BJ (cell line): ENCODE data around the gene EMX1. TPM values are rescaled to one million over a fixed set of nuclear protein-coding genes. Genes with fewer than 3 reads are reported as not detected.

ENCODE experiments used
- CTCF ChIA-PET: fragments of 350-600 bp; formaldehyde crosslinking; extraction: SDS; loops from one replicate; lab custom pipeline; 2021; ENCODE audit warnings: antibody characterized with exemption, inconsistent platforms; lab: Yijun Ruan, JAX
- POLR2A ChIA-PET: fragments of 300-600 bp; sonication (Branson Sonifier 250); formaldehyde crosslinking; extraction: SDS; loops from one replicate; lab custom pipeline; 2021; ENCODE audit warnings: antibody characterized with exemption; lab: Charles Lee
- DNase-seq: peaks from one replicate; pipeline ENCODE4 v3.0.0-alpha.2; 2011; ENCODE audit warnings: low read depth
- H3K27me3 ChIP-seq: 2 replicates; pipeline ENCODE4 v1.6.0; 2011; ENCODE audit warnings: low read length; ENCODE audit not compliant: control insufficient read depth, insufficient read depth
- H3K36me3 ChIP-seq: 2 replicates; pipeline ENCODE4 v1.5.1; 2011; ENCODE audit warnings: low read length; ENCODE audit not compliant: control insufficient read depth, insufficient read depth
- H3K4me3 ChIP-seq: 2 replicates; pipeline ENCODE4 v1.5.1; 2011; ENCODE audit warnings: low read depth, mild to moderate bottlenecking, control low read depth, low read length
- CTCF ChIP-seq: IDR thresholded peaks from 2 replicates; pipeline ENCODE4 v1.5.1; 2011; ENCODE audit warnings: low read depth, mild to moderate bottlenecking, control low read depth, inconsistent platforms, low read length, moderate library complexity; ENCODE audit not compliant: insufficient read depth
- polyA plus RNA-seq: library from polyadenylated mRNA; depleted of rRNA; stranded (reverse); fragments of >200 nt; gene quantifications from 2 replicates; pipeline ENCODE4 v1.2.3, GENCODE V29; 2011

Gene EMX1
- polyA plus RNA-seq, 1 experiment: not detected

DNA sequence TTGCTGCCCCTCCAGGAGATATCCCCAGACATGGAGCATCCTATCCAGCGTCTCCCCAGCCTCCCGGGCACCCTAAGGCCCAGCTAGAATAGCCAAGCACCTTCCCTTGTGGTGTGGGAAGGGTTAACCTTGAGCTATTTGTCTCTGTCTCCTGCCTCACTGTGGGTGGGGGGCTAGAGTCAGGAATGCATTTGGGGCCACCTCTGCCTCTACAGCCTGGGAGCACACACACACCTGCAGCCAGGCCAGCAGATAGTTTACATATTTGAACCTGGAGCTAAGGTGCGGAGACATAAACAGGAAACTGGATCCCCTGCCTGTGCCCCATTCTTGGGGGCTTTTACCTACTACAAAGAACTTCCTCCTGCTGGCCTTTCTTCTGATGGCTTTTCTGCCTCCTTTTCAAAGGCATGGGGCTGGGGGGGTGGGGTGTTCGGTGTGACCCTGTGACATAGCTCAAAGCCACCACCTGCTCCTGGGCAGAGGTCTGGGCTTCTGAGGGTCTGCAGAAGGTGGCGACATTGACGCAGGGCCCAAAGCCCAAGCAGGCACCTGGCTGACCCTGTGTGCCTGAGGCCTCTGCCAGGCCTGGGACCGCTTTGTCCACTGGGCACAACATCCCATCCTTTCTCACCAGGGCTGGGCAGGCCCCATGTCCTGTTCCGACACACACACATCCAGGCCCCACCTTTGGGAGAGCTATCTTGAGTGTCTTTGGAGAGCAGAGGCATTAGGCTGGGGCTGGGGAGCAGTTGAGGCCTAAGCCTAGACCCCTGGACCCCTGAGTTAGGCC, 34.2 kb downstream of the EMX1 start:
- DNase-seq: no peak
- Histone ChIP-seq H3K4me3 (no peak overlapping the region), H3K36me3 (peaks cover 2% of the 10 kb centered on the region), H3K27me3 (no peaks in the 10 kb centered on the region)
- POLR2A ChIA-PET: no interaction called here
- no peak for TF ChIP-seq CTCF
- CTCF ChIA-PET: interaction anchor here (0.6 to 2.3 kb wide), 7 partner anchors 14 to 1652 kb away, joined by 3 to 9 read pairs (median 3); no protein-coding TSS in a partner anchor

GRCh38 chr2:72952110-72952823, 34.9 kb downstream of the EMX1 start:
- no peak overlapping the region for H3K4me3 ChIP-seq
- ChIA-PET CTCF (interaction anchor here (0.6 to 2.3 kb wide), 4 partner anchors 21 to 1652 kb away, joined by 3 to 9 read pairs (median 3); no protein-coding TSS in a partner anchor), POLR2A (no interaction called here)
- DNase-seq: no peak
- H3K36me3 ChIP-seq: peaks cover 2% of the 10 kb centered on the region
- no peaks in the 10 kb centered on the region for H3K27me3 ChIP-seq
- TF ChIP-seq CTCF: no peak

DNA sequence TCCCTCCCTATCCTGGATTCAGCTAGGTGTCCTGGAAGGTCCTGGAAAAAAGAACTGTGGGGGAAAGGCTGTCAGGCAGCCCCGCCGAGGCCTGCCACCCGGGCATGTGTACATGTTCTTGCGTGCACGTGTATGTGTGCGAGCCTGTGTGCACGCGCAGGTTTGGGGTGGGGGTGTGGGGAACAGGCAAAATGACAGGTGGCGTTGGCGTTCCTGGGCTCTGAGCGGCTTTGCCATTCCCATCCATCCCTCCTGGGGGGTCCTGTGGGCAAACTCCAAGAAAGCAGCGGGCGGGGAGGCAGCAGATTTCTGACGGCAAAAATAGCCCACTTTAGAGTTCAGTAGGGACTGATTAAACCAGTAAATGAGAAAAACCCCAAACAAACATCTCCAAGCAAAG, 35.6 kb downstream of the EMX1 start:
- peaks cover 2% of the 10 kb centered on the region for H3K36me3 ChIP-seq
- DNase-seq: no peak
- H3K27me3 ChIP-seq: no peaks in the 10 kb centered on the region
- H3K4me3 ChIP-seq: no peak overlapping the region
- CTCF ChIA-PET: interaction anchor here (0.6 to 2.3 kb wide), 2 partner anchors 21 to 65 kb away, joined by 3 to 9 read pairs; no protein-coding TSS in a partner anchor
- POLR2A ChIA-PET: no interaction called here
- TF ChIP-seq CTCF: no peak

DNA sequence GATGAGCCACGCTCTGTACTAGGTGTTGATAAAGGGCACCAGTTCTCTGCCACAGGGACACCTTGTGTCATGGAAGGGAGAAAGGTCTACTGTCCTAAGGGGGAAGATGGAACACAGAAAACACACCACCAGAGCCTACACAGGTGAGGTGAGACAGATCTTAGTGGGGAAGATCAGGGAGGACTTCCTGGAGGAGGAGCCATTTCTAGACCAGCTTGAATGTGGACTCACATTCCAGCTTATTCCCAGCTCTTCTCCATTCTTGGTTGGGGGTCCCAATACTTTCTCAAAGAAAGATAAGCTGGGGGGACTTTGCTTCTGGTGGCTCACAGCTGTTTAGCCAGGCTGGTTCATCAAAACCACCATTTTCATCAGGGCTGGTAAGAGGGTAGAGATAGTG, 36.2 kb downstream of the EMX1 start:
- H3K36me3 ChIP-seq: peaks cover 2% of the 10 kb centered on the region
- ChIA-PET CTCF (interaction anchor here (1.3 to 2.3 kb wide), 2 partner anchors 20 to 61 kb away, joined by 7 to 9 read pairs; no protein-coding TSS in a partner anchor), POLR2A (no interaction called here)
- H3K27me3 ChIP-seq: no peaks in the 10 kb centered on the region
- no peak for DNase-seq
- no peak overlapping the region for H3K4me3 ChIP-seq
- no peak for TF ChIP-seq CTCF

DNA sequence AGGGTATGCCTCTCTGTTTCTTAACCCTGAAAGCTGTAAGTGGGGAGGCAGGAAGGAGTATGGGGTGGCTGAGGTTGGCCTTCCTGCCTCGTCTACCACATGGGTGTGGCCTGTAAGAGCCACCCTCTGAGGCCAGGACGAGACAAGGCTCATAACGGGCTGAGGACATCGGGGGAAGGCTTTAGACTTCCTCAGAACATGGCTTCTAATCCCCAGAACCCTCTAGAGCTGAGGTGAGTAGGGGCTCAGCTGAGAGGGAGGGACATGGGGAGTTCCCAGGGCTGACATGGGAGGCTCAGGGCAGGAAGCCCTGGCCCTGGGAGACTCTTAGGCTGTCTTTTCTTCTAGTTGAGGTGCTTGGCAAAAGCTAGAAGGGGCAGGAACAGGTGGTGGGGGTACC, 36.7 kb downstream of the EMX1 start:
- H3K36me3 ChIP-seq: peaks cover 2% of the 10 kb centered on the region
- CTCF ChIA-PET: interaction anchor here (1.3 to 2.3 kb wide), 2 partner anchors 20 to 61 kb away, joined by 7 to 9 read pairs; no protein-coding TSS in a partner anchor
- TF ChIP-seq CTCF: no peak
- no peak for DNase-seq
- POLR2A ChIA-PET: no interaction called here
- H3K27me3 ChIP-seq: no peaks in the 10 kb centered on the region
- H3K4me3 ChIP-seq: no peak overlapping the region
